Duodenal mucosa (tissue), 2 donors: ENCODE data around the gene CHD5.

Experiments used
- H3K27ac ChIP-seq: one replicate; pipeline ENCODE4 v1.7.0; 2013; ENCODE audit warnings: low read depth, low read length
- H3K27me3 ChIP-seq, 2 donors: one replicate each; pipeline ENCODE4 v1.7.0; 2013; ENCODE audit warnings: low read length in 2 of 2, control low read depth in 1 of 2; ENCODE audit not compliant: insufficient read depth in 2 of 2, control insufficient read depth in 1 of 2
- H3K36me3 ChIP-seq, 2 donors: one replicate each; pipeline ENCODE4 v1.7.0; 2013; ENCODE audit warnings: low read length in 2 of 2, control low read depth in 1 of 2; ENCODE audit not compliant: insufficient read depth in 2 of 2, control insufficient read depth in 1 of 2
- H3K4me1 ChIP-seq, 2 donors: one replicate each; pipeline ENCODE4 v1.7.0; 2013; ENCODE audit warnings: low read length in 2 of 2, control low read depth in 1 of 2; ENCODE audit not compliant: insufficient read depth in 2 of 2, control insufficient read depth in 1 of 2
- H3K4me3 ChIP-seq, 2 donors: one replicate each; pipeline ENCODE4 v1.7.0; 2013; ENCODE audit warnings: low read length in 2 of 2, low read depth in 1 of 2
- H3K9ac ChIP-seq, 2 donors: one replicate each; pipeline ENCODE4 v1.7.0; 2013; ENCODE audit warnings: low read length in 2 of 2, low read depth in 1 of 2
- H3K9me3 ChIP-seq, 2 donors: one replicate each; pipeline ENCODE4 v1.7.0; 2013; ENCODE audit warnings: low read length in 2 of 2, control low read depth in 1 of 2; ENCODE audit not compliant: control insufficient read depth in 1 of 2

Gene CHD5

DNA sequence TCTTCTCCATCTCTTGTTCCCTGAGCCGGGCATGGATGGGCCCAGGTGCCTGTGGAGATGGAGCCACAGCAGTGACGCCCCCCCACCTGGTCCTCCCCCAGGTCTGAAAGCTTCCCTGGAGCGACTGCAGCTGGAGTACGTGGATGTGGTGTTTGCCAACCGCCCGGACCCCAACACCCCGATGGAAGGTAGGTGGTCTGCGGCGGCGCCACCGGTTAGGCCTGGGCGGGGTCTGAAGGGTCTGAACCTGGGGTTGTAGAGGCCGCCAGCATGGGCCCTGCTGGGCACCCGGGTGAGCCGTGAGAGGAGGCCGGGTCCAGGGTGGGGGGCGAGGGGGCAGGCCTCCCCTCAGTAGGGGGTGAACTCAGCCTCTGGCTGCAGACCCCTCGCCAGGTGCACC is 89.8 kb downstream of the CHD5 start:
- Histone ChIP-seq H3K9me3 (no peaks in the 10 kb centered on the region), H3K36me3 (no peaks in the 10 kb centered on the region), H3K4me1 (no peaks in the 10 kb centered on the region), H3K27me3 (no peaks in the 10 kb centered on the region), H3K27ac (no peak overlapping the region), H3K9ac (no peak overlapping the region), H3K4me3 (no peak overlapping the region)

DNA sequence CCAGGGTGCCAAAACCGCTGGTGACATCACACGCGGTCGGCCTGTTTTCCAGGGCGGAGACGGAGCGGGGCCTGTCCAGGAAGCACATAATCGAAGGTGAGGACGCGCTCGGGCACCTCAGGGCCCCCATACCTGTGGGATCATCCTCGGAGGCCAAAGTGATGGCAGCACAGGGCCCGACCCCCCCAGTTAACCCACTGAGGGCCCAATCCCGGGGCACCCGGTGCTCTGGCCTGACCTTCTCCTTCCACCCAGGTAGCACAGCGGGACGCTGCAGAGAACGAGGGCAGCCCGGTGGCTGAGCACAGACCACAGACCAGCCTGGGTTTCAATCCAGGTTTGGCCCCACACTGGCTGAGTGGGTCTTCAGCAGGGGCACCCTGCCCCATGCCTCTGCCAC is 91.2 kb downstream of the CHD5 start:
- Histone ChIP-seq H3K4me3 (no peak overlapping the region), H3K9ac (no peak overlapping the region), H3K4me1 (no peaks in the 10 kb centered on the region), H3K27me3 (no peaks in the 10 kb centered on the region), H3K36me3 (no peaks in the 10 kb centered on the region), H3K9me3 (no peaks in the 10 kb centered on the region), H3K27ac (no peak overlapping the region)

DNA sequence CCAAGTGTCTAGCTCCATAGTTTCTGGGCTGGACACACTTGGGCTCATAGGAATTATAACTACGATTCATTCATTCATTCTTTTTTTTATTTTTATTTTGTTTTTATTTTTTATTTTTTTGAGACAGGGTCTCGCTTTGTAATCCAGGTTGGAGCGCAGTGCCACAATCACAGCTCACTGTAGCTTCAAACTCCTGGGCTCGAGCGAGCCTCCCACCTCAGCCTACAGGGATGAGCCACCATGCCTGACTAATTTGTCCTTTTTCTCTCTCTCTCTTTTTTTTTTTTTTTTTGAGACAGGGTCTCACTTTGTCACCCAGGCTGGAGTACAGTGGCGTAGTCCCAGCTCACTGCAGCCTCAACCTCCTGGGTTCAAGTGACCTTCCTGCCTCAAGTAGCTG is 92.2 kb downstream of the CHD5 start:
- no peaks in the 10 kb centered on the region for H3K9me3 ChIP-seq
- no peaks in the 10 kb centered on the region for H3K4me1 ChIP-seq
- H3K4me3 ChIP-seq: no peak overlapping the region
- no peaks in the 10 kb centered on the region for H3K36me3 ChIP-seq
- no peak overlapping the region for H3K27ac ChIP-seq
- no peaks in the 10 kb centered on the region for H3K27me3 ChIP-seq
- H3K9ac ChIP-seq: no peak overlapping the region

DNA sequence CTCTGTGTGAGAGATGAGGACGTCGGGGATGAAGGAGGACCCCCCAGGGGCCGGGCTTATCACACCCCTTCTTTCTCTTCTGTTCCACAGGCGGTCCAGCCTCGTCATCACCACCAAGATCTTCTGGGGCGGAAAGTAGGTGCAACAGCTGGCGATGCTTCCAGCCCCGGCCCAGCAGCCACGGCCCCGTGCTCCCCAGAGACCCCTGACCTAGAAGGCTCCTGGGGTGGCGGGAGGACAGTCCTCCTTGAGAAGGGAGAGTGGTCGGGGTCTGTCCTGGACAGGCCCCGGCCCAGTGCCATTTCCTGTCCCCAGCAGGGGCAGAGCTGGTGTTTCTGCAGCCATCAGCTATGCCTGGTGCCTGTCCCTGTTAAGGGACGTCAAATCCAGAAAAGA is 92.7 kb downstream of the CHD5 start:
- H3K27ac ChIP-seq: no peak overlapping the region
- no peaks in the 10 kb centered on the region for H3K9me3 ChIP-seq
- no peak overlapping the region for H3K4me3 ChIP-seq
- H3K9ac ChIP-seq: no peak overlapping the region
- H3K27me3 ChIP-seq: no peaks in the 10 kb centered on the region
- no peaks in the 10 kb centered on the region for H3K36me3 ChIP-seq
- H3K4me1 ChIP-seq: no peaks in the 10 kb centered on the region

DNA sequence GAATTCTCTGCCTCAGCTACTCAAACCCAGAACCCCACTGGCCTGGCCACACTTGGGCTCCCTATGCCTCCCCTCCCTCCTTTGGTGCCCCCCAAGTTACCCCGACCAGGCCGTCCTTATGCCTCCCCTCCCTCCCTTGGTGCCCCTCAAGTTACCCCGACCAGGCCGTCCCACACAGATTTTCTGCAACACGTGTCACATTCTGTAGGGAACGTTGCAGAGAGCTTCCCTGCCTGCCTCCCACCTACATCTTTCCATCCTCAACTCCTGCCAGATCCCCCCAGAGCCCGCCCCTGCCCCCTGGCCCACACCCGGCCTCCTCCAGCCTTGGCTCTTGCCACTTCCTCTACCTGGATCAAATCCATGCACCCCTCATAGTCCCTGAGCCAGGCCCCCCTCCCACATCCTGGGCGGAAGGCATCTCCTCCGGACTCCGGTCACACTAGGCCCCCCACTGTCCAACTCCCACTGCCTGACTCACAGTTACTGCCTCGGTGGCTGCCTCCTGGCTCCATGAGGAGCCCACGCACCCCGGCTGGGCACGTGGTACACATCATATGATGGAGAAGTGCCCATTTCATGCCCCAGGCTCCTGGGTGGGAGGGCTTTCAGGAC is 93.3 kb downstream of the CHD5 start:
- no peaks in the 10 kb centered on the region for H3K9me3 ChIP-seq
- H3K4me1 ChIP-seq: no peaks in the 10 kb centered on the region
- no peak overlapping the region for H3K27ac ChIP-seq
- H3K36me3 ChIP-seq: no peaks in the 10 kb centered on the region
- no peak overlapping the region for H3K9ac ChIP-seq
- no peaks in the 10 kb centered on the region for H3K27me3 ChIP-seq
- H3K4me3 ChIP-seq: no peak overlapping the region

DNA sequence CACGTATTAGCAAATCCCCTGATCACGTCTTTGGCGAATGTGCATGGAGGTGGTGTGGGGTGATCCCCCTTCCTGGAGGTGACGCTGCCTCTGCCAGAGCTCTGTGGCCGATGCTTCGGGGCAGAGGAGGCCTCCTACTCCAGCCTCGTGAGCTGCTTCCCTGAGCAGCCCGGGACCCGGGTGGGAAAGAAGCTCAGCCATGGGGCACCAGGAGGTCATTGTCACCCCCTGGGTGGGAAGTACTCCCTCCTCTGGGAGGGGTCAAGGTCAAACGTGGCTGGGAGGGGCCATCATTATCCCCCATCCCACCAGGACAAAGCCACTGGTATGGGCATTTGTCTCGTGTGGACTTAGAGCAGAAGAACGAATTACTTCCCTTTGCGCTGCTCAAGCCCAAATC is 93.8 kb downstream of the CHD5 start:
- no peak overlapping the region for H3K4me3 ChIP-seq
- H3K27me3 ChIP-seq: no peaks in the 10 kb centered on the region
- H3K4me1 ChIP-seq: no peaks in the 10 kb centered on the region
- H3K36me3 ChIP-seq: no peaks in the 10 kb centered on the region
- no peak overlapping the region for H3K27ac ChIP-seq
- no peaks in the 10 kb centered on the region for H3K9me3 ChIP-seq
- no peak overlapping the region for H3K9ac ChIP-seq

DNA sequence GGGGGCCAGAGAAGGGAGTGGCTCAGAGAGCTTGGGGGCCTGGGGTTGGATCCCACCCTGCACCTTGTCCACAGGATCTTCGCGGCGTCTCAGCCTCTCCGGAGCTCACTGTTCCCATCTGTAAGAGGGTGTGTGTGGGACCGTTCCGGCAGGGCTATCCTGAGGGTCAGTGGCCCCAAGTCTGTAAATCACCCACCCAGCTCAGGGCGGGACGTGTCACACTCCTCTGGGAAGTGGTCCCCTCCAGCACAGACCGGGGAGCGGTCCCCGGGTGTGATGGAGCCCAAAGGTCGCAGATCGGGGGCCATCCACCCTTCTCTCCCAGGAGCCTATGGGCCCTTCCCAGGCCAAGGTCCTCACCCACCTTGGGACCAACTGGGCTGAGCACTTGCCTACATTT is 94.5 kb downstream of the CHD5 start:
- no peak overlapping the region for H3K27ac ChIP-seq
- H3K36me3 ChIP-seq: no peaks in the 10 kb centered on the region
- no peak overlapping the region for H3K4me3 ChIP-seq
- H3K4me1 ChIP-seq: no peaks in the 10 kb centered on the region
- H3K27me3 ChIP-seq: no peaks in the 10 kb centered on the region
- H3K9me3 ChIP-seq: no peaks in the 10 kb centered on the region
- no peak overlapping the region for H3K9ac ChIP-seq

DNA sequence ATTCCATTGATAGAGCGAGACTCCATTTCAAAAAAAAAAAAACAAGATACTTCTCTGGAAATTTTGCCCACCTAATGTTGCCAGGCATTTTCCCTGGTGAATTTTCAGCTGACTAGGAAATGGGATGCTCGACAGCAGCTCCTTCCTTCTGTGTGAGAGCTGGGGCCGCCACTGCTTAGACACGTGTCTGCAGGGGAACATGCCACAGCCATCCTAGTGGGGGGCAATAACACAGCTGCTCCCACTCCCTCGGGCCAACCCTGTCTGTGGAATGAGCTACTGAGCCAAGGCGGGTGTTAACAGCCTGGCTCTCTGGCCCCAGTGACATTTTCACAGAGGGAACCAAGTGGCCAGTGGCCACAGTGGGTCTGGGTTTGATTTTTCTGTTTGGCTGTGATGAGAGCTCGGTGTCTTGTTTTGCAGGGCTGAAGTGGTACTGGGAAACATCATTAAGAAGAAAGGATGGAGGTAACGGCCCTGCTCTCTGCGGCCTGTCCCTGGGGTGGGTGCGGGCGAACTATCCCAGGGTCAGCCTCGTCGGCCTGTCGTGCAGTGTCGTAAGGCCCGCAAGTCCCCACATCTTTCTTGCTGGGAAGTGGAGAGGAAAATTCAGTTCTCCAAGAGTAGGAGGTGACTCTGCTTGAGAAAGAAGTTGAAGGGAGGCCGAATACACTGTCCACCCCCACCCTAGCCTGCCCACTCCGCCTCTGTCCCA is 95.2 kb downstream of the CHD5 start:
- no peak overlapping the region for H3K27ac ChIP-seq

DNA sequence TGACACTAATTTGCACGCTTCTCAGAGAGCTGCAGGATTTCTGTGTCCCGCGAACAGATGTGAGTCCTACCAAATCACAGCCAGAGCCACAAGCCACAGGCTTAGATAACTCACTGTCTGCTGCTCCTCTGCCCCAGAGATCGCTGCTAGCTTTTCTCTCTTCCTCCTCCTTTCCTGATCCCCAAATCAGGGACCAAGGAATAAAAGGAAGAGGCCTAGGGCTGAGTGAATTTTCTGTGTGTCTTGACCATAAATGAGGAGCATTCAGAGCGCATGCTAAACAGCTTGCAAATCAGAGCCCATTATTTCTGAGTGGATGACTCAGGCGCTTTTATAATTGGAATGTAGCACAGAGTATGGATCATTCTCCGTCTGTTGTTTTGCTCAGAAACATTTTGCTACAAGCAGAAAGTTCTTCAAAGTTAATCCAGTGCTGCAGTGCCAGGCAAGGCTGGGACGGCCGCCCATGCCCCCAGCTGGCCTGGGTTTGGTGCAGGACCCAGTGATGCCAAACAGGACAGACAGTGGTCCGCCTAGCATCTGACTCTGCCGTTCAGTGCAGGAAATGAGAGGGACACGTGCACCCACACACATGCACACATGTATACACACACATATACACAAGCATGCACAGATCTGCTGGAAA is 96.2 kb downstream of the CHD5 start:
- Histone ChIP-seq H3K9ac (no peak overlapping the region), H3K4me3 (no peak overlapping the region), H3K27ac (no peak overlapping the region), H3K9me3 (no peaks in the 10 kb centered on the region), H3K27me3 (no peaks in the 10 kb centered on the region), H3K36me3 (no peaks in the 10 kb centered on the region), H3K4me1 (no peaks in the 10 kb centered on the region)

More for the DNA sequence above, 95.2 kb downstream of the CHD5 start:
- Histone ChIP-seq H3K9ac (no peak overlapping the region), H3K9me3 (no peaks in the 10 kb centered on the region), H3K4me3 (no peak overlapping the region), H3K27me3 (no peaks in the 10 kb centered on the region), H3K36me3 (no peaks in the 10 kb centered on the region), H3K4me1 (no peaks in the 10 kb centered on the region)

DNA sequence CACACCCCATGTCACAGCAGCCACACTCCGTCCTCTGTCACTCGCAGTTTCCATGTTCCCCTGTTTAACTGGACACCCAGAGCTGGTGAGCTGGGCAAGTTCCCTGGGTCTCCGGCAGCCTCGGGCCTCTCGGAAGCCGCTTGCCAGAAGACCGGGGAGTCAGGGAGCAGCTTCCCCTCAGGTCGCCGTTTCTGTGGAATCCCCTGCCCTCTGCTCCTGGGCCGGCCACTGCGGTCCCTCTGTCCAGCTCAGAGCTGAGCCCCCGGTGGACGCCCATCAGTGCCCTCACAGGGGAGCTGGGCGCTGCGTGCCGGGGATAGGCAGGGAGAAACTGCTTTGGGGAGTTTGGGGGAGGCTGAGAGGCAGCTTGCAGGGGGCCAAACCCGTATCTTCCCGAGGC is 96.7 kb downstream of the CHD5 start:
- H3K9ac ChIP-seq: no peak overlapping the region
- peak overlapping the region; percentile 20 for H3K27ac ChIP-seq
- H3K27me3 ChIP-seq: no peaks in the 10 kb centered on the region

More for the DNA sequence above, 96.7 kb downstream of the CHD5 start:
- H3K4me1 ChIP-seq: no peaks in the 10 kb centered on the region
- no peaks in the 10 kb centered on the region for H3K9me3 ChIP-seq
- H3K36me3 ChIP-seq: no peaks in the 10 kb centered on the region
- no peak overlapping the region for H3K4me3 ChIP-seq
